ENCODE results near the gene DDHD1. TPM values are rescaled to one million over a fixed set of nuclear protein-coding genes. Genes with fewer than 3 reads are reported as not detected.
"Not testable (repeated sequence)": the region's sequence is repeated elsewhere in the genome, so short reads cannot be mapped to it uniquely, and the experiment has no call there.

DDHD1 gene
- 8.0 and 8.5 TPM in 2 replicates for total RNA-seq (2014; rRNA removed; shearing (Covaris generic))

GRCh38 chr14:53152887-53153701 lies at the start of gene DDHD1:
DDHD1 (minus strand) TSS chr14:53153323; CDS start chr14:53153098, 225 bp downstream.
- peak; percentile 13 for DNase-seq (ENCODE audit: low spot score)

GRCh38 chr14:53195949-53196348 lies 42.8 kb upstream of the DDHD1 start:
- no peak for DNase-seq (ENCODE audit: low spot score)

GRCh38 chr14:53193193-53193592 lies 40.1 kb upstream of the DDHD1 start:
- no peak for DNase-seq (ENCODE audit: low spot score)

GRCh38 chr14:53192052-53192760 lies 39.1 kb upstream of the DDHD1 start:
- DNase-seq (ENCODE audit: low spot score) = no peak

- no peak for DNase-seq (ENCODE audit: low spot score)
These were observed 37.8 kb upstream of the DDHD1 start for GRCh38 chr14:53190938-53191337.

GRCh38 chr14:53187921-53188463 lies 34.9 kb upstream of the DDHD1 start:
- DNase-seq (ENCODE audit: low spot score) = no peak

GRCh38 chr14:53186532-53186931 lies 33.4 kb upstream of the DDHD1 start:
- DNase-seq (ENCODE audit: low spot score) = no peak

- no peak for DNase-seq (ENCODE audit: low spot score)
These were observed 30.5 kb upstream of the DDHD1 start for GRCh38 chr14:53183611-53184010.

- no peak for DNase-seq (ENCODE audit: low spot score)
These were observed 29.9 kb upstream of the DDHD1 start for GRCh38 chr14:53183056-53183455.

GRCh38 chr14:53181463-53182081 lies 28.4 kb upstream of the DDHD1 start:
- not testable (repeated sequence) for DNase-seq (ENCODE audit: low spot score)

GRCh38 chr14:53180272-53181221 lies 27.4 kb upstream of the DDHD1 start:
- peak; percentile 17 for DNase-seq (ENCODE audit: low spot score)

- not testable (repeated sequence) for DNase-seq (ENCODE audit: low spot score)
These were observed 26.4 kb upstream of the DDHD1 start for GRCh38 chr14:53179486-53180005.

GRCh38 chr14:53175375-53175774 lies 22.3 kb upstream of the DDHD1 start:
- no peak for DNase-seq (ENCODE audit: low spot score)

GRCh38 chr14:53174918-53175317 lies 21.8 kb upstream of the DDHD1 start:
- no peak for DNase-seq (ENCODE audit: low spot score)

GRCh38 chr14:53168786-53169185 lies 15.7 kb upstream of the DDHD1 start:
- no peak for DNase-seq (ENCODE audit: low spot score)

GRCh38 chr14:53167602-53168328 lies 14.6 kb upstream of the DDHD1 start:
- no peak for DNase-seq (ENCODE audit: low spot score)

- no peak for DNase-seq (ENCODE audit: low spot score)
These were observed 8.8 kb upstream of the DDHD1 start for GRCh38 chr14:53161758-53162435.

GRCh38 chr14:53156238-53156637 lies 3.1 kb upstream of the DDHD1 start:
- no peak for DNase-seq (ENCODE audit: low spot score)

GRCh38 chr14:53153702-53154112 lies 584 bp upstream of the DDHD1 start:
- no peak for DNase-seq (ENCODE audit: low spot score)

Data from A172 (cell line).